ENCODE data around the gene GAST.

Gene GAST

GRCh38 chr17:41707803-41708669 lies 4.1 kb upstream of the GAST start:
- no peak for DNase-seq (ENCODE audit: low read depth)

GRCh38 chr17:41710472-41711090 lies 1.6 kb upstream of the GAST start:
- DNase-seq (ENCODE audit: low read depth), result no peak

GRCh38 chr17:41717408-41718286 lies 5.5 kb downstream of the GAST start:
- DNase-seq (ENCODE audit: low read depth), result no peak

GRCh38 chr17:41718287-41718645 lies 6.1 kb downstream of the GAST start:
- no peak for DNase-seq (ENCODE audit: low read depth)

GRCh38 chr17:41722231-41722630 lies 10.1 kb downstream of the GAST start:
- no peak for DNase-seq (ENCODE audit: low read depth)

- no peak for DNase-seq (ENCODE audit: low read depth)
These were observed 11.8 kb downstream of the GAST start for GRCh38 chr17:41723801-41724475.

- no peak for DNase-seq (ENCODE audit: low read depth)
These were observed 12.4 kb downstream of the GAST start for GRCh38 chr17:41724476-41725050.

- DNase-seq (ENCODE audit: low read depth), result no peak
These were observed 13.0 kb downstream of the GAST start for GRCh38 chr17:41725134-41725533.

- DNase-seq (ENCODE audit: low read depth), result no peak
These were observed 15.9 kb downstream of the GAST start for GRCh38 chr17:41728056-41728455.

- DNase-seq (ENCODE audit: low read depth), result no peak
These were observed 18.3 kb downstream of the GAST start for GRCh38 chr17:41730479-41730878.

GRCh38 chr17:41731836-41732235 lies 19.7 kb downstream of the GAST start:
- no peak for DNase-seq (ENCODE audit: low read depth)

- DNase-seq (ENCODE audit: low read depth), result no peak
These were observed 21.4 kb downstream of the GAST start for GRCh38 chr17:41733348-41734138.

- DNase-seq (ENCODE audit: low read depth), result no peak
These were observed 22.2 kb downstream of the GAST start, which contains the start of gene HAP1 for GRCh38 chr17:41734139-41734948. TSS of gene HAP1 (minus strand) at chr17:41734643. CDS start at chr17:41734634, 9 bp downstream.

- DNase-seq (ENCODE audit: low read depth), result no peak
These were observed 22.8 kb downstream of the GAST start for GRCh38 chr17:41734949-41735313.

- no peak for DNase-seq (ENCODE audit: low read depth)
These were observed 23.6 kb downstream of the GAST start for GRCh38 chr17:41735744-41736143.

GRCh38 chr17:41736983-41737679 lies 25.0 kb downstream of the GAST start:
- DNase-seq (ENCODE audit: low read depth), result no peak

- DNase-seq (ENCODE audit: low read depth), result no peak
These were observed 25.5 kb downstream of the GAST start for GRCh38 chr17:41737680-41738023.

- peak; percentile 63 for DNase-seq (ENCODE audit: low read depth)
These were observed 26.1 kb downstream of the GAST start for GRCh38 chr17:41738077-41738800.

- no peak for DNase-seq (ENCODE audit: low read depth)
These were observed 26.6 kb downstream of the GAST start for GRCh38 chr17:41738801-41739112.
